HUES48 (cell line): ENCODE results near the gene DCANP1.
A peak's percentile ranks its signal among the peaks of the same experiment; 100 is the strongest.

Source experiments
- H3K27ac ChIP-seq: one replicate; pipeline ENCODE4 v1.7.0; 2013; ENCODE audit warnings: low read depth, low read length, inconsistent platforms
- H3K27me3 ChIP-seq: 2 replicates; pipeline ENCODE4 v1.6.1; 2013; ENCODE audit warnings: mild to moderate bottlenecking, low read length; ENCODE audit not compliant: control insufficient read depth, insufficient read depth
- H3K36me3 ChIP-seq: 2 replicates; pipeline ENCODE4 v1.6.1; 2013; ENCODE audit warnings: low read length; ENCODE audit not compliant: control insufficient read depth, insufficient read depth
- H3K4me1 ChIP-seq: 2 replicates; pipeline ENCODE4 v1.6.1; 2013; ENCODE audit warnings: mild to moderate bottlenecking, low read length; ENCODE audit not compliant: control insufficient read depth, insufficient read depth
- H3K4me3 ChIP-seq: 2 replicates; pipeline ENCODE4 v1.5.1; 2013; ENCODE audit warnings: mild to moderate bottlenecking, low read depth, low read length
- H3K9ac ChIP-seq: 2 replicates; pipeline ENCODE4 v1.6.1; 2013; ENCODE audit warnings: mild to moderate bottlenecking, low read depth, low read length, moderate library complexity
- H3K9me3 ChIP-seq: 2 replicates; pipeline ENCODE4 v1.6.1; 2013; ENCODE audit warnings: low read length; ENCODE audit not compliant: control insufficient read depth, insufficient read depth

DCANP1 gene

DNA sequence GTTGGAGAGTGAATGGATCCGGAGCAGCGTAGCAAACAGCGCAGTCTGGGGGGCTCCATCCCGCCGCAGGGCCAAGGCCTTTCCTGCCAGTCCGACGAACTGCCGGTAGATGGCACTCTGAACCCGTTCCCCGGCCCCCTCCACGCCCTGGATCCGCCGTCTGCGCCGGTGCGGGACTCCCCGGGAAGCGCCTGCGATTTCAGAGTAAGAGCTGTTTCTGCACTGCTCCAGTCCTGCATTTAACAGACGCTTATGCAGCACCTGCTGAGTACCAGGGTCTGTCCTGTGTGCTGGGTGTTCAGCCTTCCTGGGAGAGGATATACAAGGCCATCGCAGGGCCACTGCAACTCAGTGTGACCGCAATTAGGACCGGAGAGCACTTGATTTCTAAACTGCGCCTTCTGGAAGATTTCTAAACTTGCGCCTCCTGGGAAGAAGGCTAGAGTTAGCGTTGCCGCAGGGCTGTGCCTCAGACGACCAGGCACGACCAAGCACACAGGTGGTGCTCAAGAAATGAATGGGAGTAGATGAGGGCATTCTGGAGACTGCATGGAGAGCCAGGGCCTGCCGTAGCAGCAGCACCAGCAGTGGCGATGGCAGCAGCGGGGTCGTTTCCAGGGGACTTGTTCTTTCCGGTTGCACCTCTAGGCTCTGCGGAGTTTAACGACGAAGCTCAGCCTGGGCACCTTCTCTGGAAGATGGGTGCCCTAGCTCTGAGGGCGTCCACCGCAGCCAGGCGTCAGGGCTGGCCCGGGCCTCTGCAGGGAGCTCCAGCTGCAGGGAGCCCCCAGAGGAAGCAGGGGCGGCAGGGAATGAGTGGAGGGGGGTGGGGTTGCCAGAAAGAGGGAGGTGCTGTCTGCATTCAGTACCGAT is 19.3 kb upstream of the DCANP1 start:
- Histone ChIP-seq H3K4me1 (peaks cover 17% of the 10 kb centered on the region; the same call in 1 of the 2 replicates), H3K9ac (no peak overlapping the region), H3K9me3 (no peaks in the 10 kb centered on the region), H3K27ac (no peak overlapping the region), H3K27me3 (peaks cover 96% of the 10 kb centered on the region), H3K4me3 (peak overlapping the region; percentile 49), H3K36me3 (no peaks in the 10 kb centered on the region)

DNA sequence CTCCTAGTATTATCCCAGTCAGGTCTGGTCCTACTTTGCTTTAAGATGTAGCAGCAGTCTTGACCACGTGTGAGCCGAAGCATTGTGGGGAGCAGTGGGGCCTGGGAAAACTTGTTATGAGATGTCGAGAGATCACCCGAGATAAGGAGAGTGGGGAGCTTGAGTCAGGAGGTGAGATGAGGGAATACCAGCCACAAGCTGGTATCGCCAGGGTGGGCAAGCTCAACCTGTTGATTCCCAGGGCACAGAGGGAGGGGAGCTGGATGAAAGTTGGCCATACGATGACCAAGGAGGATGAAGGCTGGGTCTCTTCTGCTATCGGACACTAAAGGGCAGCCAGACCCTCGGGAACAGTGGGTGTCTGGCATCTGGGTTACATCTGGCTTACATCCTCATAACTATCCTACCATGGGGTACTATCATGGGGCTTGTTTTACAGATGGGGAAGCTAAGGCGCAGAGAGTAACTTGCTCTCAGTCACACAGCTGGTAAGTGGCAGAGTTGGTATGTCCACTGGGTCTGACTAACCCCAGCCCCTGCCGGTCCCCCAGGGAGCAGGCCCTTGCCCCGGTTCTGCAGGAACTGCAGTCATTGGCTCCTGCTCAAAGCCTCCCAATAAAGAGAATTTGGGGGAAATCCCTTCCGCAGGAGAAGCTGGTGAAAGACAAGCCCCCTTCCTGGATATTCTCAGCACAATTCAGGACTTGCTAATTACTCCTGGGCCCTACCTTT is 18.4 kb upstream of the DCANP1 start:
- Histone ChIP-seq H3K9ac (no peak overlapping the region), H3K4me1 (peaks cover 17% of the 10 kb centered on the region; the same call in 1 of the 2 replicates), H3K4me3 (peak overlapping the region; percentile 15; the same call in 1 of the 2 replicates), H3K27me3 (peaks cover 96% of the 10 kb centered on the region), H3K36me3 (no peaks in the 10 kb centered on the region), H3K9me3 (no peaks in the 10 kb centered on the region), H3K27ac (no peak overlapping the region)

GRCh38 chr5:135462304-135462703 is 15.2 kb upstream of the DCANP1 start:
- Histone ChIP-seq H3K27me3 (peaks cover 86% of the 10 kb centered on the region), H3K36me3 (no peaks in the 10 kb centered on the region), H3K4me3 (no peak overlapping the region), H3K9ac (no peak overlapping the region), H3K9me3 (no peaks in the 10 kb centered on the region), H3K27ac (no peak overlapping the region), H3K4me1 (peaks cover 16% of the 10 kb centered on the region; the same call in 1 of the 2 replicates)

DNA sequence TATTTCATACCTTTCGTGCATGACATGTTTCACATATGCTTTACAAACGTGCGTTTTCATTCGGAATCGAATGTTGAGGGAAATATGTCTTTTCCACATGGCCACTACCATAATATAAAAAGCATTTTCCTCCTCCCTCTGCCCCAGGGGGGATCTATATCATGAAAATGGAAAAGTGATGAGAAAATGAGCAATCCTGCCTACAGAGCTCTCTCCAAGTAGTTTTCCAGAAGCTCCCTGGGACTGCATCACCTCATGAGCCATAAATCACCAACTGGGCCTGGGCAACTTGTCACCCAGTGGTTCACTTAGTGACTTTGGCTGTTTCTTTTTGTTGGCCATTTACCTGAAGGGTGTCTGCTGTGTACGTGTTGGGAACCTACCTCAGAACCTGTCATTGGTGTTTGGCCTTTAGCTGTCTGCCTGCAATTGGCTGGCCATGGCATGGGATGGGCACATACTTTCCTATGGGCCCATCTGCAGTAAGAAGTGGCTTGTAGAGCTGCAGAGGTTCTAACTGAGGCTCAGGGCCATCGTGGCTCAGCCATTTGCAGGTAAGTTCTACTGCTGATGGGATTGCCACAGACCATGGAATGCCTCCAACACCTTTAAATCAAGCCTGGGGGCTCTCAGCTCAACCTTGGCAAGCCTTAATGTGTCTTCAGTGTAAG is 14.5 kb upstream of the DCANP1 start:
- Histone ChIP-seq H3K36me3 (no peaks in the 10 kb centered on the region), H3K4me3 (no peak overlapping the region), H3K9ac (no peak overlapping the region), H3K4me1 (peaks cover 10% of the 10 kb centered on the region; the same call in 1 of the 2 replicates), H3K27me3 (peaks cover 86% of the 10 kb centered on the region), H3K9me3 (no peaks in the 10 kb centered on the region), H3K27ac (no peak overlapping the region)

GRCh38 chr5:135460246-135461033 is 13.3 kb upstream of the DCANP1 start:
- Histone ChIP-seq H3K4me1 (peaks cover under 1% of the 10 kb centered on the region; the same call in 1 of the 2 replicates), H3K4me3 (no peak overlapping the region), H3K27ac (no peak overlapping the region), H3K36me3 (no peaks in the 10 kb centered on the region), H3K9me3 (no peaks in the 10 kb centered on the region), H3K27me3 (peaks cover 80% of the 10 kb centered on the region), H3K9ac (no peak overlapping the region)

GRCh38 chr5:135458921-135459331 is 11.8 kb upstream of the DCANP1 start:
- no peaks in the 10 kb centered on the region for H3K36me3 ChIP-seq
- H3K9me3 ChIP-seq: no peaks in the 10 kb centered on the region
- H3K4me3 ChIP-seq: no peak overlapping the region
- H3K9ac ChIP-seq: no peak overlapping the region
- no peaks in the 10 kb centered on the region for H3K4me1 ChIP-seq
- peaks cover 65% of the 10 kb centered on the region for H3K27me3 ChIP-seq
- H3K27ac ChIP-seq: no peak overlapping the region

DNA sequence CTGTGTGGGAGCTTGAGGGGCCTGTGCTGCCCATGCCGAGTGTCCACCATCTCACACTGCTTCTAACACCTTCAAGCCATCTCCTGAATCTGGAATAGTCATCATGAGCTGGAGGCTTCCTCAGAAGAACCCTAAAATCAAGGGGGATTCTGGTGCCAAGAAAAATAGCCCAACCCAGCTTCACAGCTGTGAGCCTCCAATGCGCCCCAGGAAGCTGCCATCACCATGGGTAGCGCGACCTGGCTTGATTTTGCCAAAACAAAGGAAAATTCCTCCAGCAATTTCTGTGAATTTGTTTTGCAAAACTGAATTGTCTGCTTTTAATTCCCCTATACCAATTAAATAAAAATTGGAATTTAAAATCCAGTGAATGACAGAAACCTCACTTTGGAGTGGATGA is 11.2 kb upstream of the DCANP1 start:
- Histone ChIP-seq H3K9ac (no peak overlapping the region), H3K4me1 (no peaks in the 10 kb centered on the region)

GRCh38 chr5:135457424-135458071 is 10.4 kb upstream of the DCANP1 start:
- no peak overlapping the region for H3K9ac ChIP-seq
- H3K27ac ChIP-seq: no peak overlapping the region
- no peaks in the 10 kb centered on the region for H3K9me3 ChIP-seq
- no peaks in the 10 kb centered on the region for H3K4me1 ChIP-seq
- peaks cover 52% of the 10 kb centered on the region for H3K27me3 ChIP-seq
- no peak overlapping the region for H3K4me3 ChIP-seq
- H3K36me3 ChIP-seq: no peaks in the 10 kb centered on the region

More for the DNA sequence above, 11.2 kb upstream of the DCANP1 start:
- Histone ChIP-seq H3K27me3 (peaks cover 60% of the 10 kb centered on the region), H3K4me3 (no peak overlapping the region), H3K9me3 (no peaks in the 10 kb centered on the region), H3K27ac (no peak overlapping the region), H3K36me3 (no peaks in the 10 kb centered on the region)

DNA sequence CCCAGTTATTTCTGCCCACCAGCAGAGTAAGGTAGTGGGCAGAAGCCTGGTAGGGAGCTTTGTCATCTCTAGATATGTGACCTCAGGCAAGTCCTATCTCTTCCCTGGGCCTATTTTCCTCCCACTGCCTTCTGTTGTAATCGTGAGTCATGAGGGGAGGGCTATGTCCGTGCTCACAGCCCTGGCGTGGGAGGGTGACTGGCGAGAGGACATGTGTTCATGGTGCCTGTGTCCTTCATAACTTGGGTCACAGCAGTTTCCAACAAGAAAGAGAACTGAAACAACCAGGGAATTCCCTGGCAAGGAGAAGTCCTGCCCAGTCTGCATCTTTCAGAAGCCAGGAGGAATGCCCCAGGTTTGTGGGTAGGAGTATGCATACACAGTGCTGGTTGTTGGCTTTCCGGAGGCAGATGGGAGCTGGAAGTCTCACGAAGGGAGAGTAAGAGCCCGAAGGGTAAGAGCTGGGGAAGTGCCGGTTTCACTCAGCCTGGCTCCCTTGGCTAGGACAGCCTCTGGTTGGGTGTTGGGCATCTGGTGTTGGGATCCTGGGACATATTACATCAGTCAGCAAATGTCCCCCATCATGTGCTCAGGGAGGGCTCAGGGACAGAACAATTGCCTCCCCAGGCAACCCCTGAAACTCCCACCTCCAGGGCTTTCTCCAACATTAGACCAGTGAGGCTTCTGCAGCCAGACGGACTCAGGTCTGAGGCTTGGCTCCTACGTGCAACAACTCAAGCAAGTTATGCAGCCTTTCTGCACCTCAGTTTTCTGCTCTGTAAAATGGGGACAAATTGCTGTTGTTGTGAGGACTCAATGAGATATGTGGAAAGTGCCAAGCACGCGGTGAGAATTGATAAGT is 9.3 kb upstream of the DCANP1 start:
- peaks cover 44% of the 10 kb centered on the region for H3K27me3 ChIP-seq
- no peaks in the 10 kb centered on the region for H3K4me1 ChIP-seq
- H3K36me3 ChIP-seq: no peaks in the 10 kb centered on the region
- H3K9me3 ChIP-seq: no peaks in the 10 kb centered on the region
- H3K4me3 ChIP-seq: no peak overlapping the region
- no peak overlapping the region for H3K27ac ChIP-seq
- H3K9ac ChIP-seq: no peak overlapping the region
